Measurements from ENCODE around the gene NKAIN2. TPM values are rescaled to one million over a fixed set of nuclear protein-coding genes. Genes with fewer than 3 reads are reported as not detected.

NKAIN2 gene
- polyA plus RNA-seq, 1 donor, result 6.4 TPM

GRCh38 chr6:124027392-124027791, 223.7 kb downstream of the NKAIN2 start:
- DNase-seq (ENCODE audit: low read depth), result no peak

- DNase-seq (ENCODE audit: low read depth), result no peak
These were observed 224.5 kb downstream of the NKAIN2 start for GRCh38 chr6:124028117-124028516.

GRCh38 chr6:124029567-124029966, 225.9 kb downstream of the NKAIN2 start:
- DNase-seq (ENCODE audit: low read depth), result no peak

GRCh38 chr6:124033501-124033900, 229.8 kb downstream of the NKAIN2 start:
- DNase-seq (ENCODE audit: low read depth), result no peak

GRCh38 chr6:124036384-124036783, 232.7 kb downstream of the NKAIN2 start:
- DNase-seq (ENCODE audit: low read depth), result no peak

GRCh38 chr6:124040655-124041054, 237.0 kb downstream of the NKAIN2 start:
- DNase-seq (ENCODE audit: low read depth), result no peak

GRCh38 chr6:124052120-124052519, 248.5 kb downstream of the NKAIN2 start:
- no peak for DNase-seq (ENCODE audit: low read depth)

GRCh38 chr6:124053315-124053714, 249.7 kb downstream of the NKAIN2 start:
- DNase-seq (ENCODE audit: low read depth), result no peak

- DNase-seq (ENCODE audit: low read depth), result no peak
These were observed 250.4 kb downstream of the NKAIN2 start for GRCh38 chr6:124054034-124054433.

- no peak for DNase-seq (ENCODE audit: low read depth)
These were observed 251.7 kb downstream of the NKAIN2 start for GRCh38 chr6:124055395-124055794.

GRCh38 chr6:124055963-124056362, 252.3 kb downstream of the NKAIN2 start:
- no peak for DNase-seq (ENCODE audit: low read depth)

- DNase-seq (ENCODE audit: low read depth), result no peak
These were observed 253.0 kb downstream of the NKAIN2 start for GRCh38 chr6:124056407-124057334.

GRCh38 chr6:124057461-124057860, 253.8 kb downstream of the NKAIN2 start:
- DNase-seq (ENCODE audit: low read depth), result no peak

GRCh38 chr6:124064317-124065113, 260.9 kb downstream of the NKAIN2 start:
- no peak for DNase-seq (ENCODE audit: low read depth)

GRCh38 chr6:124066269-124066668, 262.6 kb downstream of the NKAIN2 start:
- DNase-seq (ENCODE audit: low read depth), result no peak

GRCh38 chr6:124066946-124067552, 263.4 kb downstream of the NKAIN2 start:
- DNase-seq (ENCODE audit: low read depth), result no peak

GRCh38 chr6:124069230-124069950, 265.7 kb downstream of the NKAIN2 start:
- no peak for DNase-seq (ENCODE audit: low read depth)

- DNase-seq (ENCODE audit: low read depth), result no peak
These were observed 269.4 kb downstream of the NKAIN2 start for GRCh38 chr6:124073021-124073420.

GRCh38 chr6:124073820-124074587, 270.3 kb downstream of the NKAIN2 start:
- DNase-seq (ENCODE audit: low read depth), result no peak

GRCh38 chr6:124074606-124075005, 270.9 kb downstream of the NKAIN2 start:
- no peak for DNase-seq (ENCODE audit: low read depth)
